NOMO-1 treated with DMSO at 0.1 percent for 48 hours (cell line): ENCODE results near the gene BATF2.
"Not testable (repeated sequence)": the region's sequence is repeated elsewhere in the genome, so short reads cannot be mapped to it uniquely, and the experiment has no call there.

ENCODE experiments used
- DNase-seq: peaks from one replicate; lab custom pipeline; 2025; ENCODE audit not compliant: unreplicated experiment; lab: John Stamatoyannopoulos, UW

BATF2 gene, protein sequence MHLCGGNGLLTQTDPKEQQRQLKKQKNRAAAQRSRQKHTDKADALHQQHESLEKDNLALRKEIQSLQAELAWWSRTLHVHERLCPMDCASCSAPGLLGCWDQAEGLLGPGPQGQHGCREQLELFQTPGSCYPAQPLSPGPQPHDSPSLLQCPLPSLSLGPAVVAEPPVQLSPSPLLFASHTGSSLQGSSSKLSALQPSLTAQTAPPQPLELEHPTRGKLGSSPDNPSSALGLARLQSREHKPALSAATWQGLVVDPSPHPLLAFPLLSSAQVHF

GRCh38 chr11:64996710-64997380 is at the start of gene BATF2:
Gene BATF2, minus strand, starts transcription at chr11:64996971. Its CDS starts 57 bp downstream, at chr11:64996914.
- DNase-seq: peak; percentile 66

- DNase-seq: no peak
Observed at GRCh38 chr11:65045728-65046127, 49.0 kb upstream of the BATF2 start.

GRCh38 chr11:65045061-65045460 is 48.3 kb upstream of the BATF2 start:
- DNase-seq: no peak

GRCh38 chr11:65043881-65044501 is 47.2 kb upstream of the BATF2 start:
- peak; percentile 60 for DNase-seq

DNA sequence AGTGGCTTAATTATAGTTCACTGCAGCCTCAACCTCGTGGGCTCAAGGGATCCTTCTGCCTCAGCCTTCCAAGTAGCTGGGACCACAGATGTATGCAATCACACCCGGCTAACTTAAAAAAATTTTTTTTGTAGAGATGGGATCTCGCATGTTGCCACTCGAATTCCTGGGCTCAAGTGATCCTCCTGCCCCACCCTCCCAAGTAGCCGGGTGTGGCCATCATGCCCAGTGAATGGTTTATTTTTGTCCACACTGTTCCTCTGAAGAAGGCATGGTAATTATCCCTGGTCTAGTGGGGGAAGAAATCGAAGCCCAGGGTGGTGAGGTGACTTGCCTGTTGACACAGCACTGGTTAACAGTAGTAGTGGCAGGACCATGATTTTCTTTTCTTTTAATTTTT is 46.1 kb upstream of the BATF2 start:
- no peak for DNase-seq

DNA sequence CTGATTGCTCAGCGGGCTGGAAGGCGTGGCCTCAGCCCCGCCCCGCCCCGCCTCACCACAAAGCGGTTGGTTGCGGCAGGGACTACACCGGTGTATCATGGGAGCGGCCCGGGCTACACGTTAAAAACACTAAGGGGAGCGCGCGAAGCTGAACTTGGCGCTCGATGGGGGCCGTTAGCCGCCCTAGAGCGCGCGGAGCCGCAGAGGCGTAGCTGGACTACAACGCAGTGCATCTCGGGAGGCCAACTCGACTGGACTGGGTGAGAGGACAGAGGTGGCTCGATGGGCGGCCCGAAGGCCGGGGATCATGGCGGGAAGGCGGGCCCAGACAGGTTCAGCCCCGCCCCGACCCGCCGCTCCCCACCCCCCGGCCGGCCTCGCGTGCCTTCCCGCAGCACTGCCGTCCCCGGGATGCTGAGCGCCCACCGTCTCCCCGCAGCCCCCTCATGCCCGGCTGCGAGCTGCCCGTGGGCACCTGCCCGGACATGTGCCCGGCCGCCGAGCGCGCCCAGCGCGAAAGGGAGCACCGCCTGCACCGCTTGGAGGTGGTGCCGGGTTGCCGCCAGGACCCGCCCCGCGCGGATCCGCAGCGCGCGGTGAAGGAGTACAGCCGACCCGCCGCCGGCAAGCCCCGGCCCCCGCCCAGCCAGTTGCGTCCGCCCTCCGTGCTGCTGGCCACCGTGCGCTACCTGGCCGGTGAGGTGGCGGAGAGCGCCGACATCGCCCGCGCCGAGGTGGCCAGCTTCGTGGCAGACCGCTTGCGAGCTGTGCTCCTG is 44.3 kb upstream of the BATF2 start, which contains the start of gene SAC3D1:
Gene SAC3D1 (plus strand): TSS at position 364 of the 776 bp plus-strand sequence. CDS start 83 bp downstream, at position 447.
- DNase-seq: peak; percentile 97

DNA sequence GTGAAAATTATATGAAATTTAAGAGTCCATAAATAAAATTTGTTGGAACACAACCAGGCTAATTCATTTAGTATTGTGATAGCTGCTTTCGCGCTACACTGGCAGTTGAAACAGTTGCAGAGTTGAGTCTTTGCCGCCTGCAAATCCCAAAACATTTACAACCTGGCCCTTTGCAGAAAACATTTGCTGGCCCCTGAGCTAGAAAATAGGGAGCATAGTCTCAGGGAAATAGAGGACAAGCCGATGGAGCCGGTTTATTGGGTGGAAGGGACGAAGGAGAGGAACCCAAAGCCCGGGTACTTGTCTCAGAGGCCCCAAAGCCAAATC is 43.7 kb upstream of the BATF2 start:
- DNase-seq: no peak

DNA sequence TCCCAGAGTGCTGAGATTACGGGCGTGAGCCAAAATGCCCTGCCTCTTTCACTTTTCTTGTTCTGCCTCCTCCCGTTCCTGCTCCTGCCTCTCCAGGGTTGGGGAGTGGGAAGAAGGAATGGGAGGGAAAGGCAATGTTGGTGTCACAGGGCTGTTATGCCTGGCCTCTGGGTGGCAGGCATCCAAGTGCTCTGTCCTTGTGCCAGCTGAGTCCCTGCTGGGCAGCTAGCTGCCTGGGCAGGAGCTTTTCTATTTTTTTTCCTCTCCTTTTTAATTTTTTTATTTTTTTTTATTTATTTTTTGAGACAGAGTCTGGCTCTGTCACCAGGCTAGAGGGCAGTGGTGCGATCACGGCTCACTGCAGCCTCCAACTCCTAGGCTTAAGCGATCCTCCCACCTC is 40.2 kb upstream of the BATF2 start:
- DNase-seq: no peak

- no peak for DNase-seq
Observed at GRCh38 chr11:65035579-65035978, 38.8 kb upstream of the BATF2 start.

DNA sequence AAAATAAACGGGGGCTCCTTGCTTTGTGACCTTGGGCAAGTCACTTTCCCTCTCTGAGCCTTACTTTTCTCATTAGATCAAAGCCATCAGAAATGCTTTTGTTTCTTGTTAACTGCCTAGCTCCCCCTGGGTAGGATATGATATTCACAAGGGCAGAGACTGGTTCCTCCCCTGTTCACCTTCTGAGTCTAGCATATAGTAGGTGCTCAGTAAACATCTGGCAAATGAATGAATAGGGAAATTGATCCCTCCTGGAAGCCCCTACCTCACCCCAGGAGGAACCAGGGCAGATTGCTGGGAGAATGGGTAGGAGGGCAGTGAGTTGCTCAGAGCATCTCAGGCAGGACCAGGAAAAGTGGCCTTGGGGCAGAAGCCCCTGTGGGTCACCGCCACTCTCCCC is 37.7 kb upstream of the BATF2 start:
- no peak for DNase-seq

- no peak for DNase-seq
Observed at GRCh38 chr11:65032216-65032615, 35.4 kb upstream of the BATF2 start.

- peak; percentile 96 for DNase-seq
Observed at GRCh38 chr11:65027213-65028067, 30.7 kb upstream of the BATF2 start, which contains the start of gene SNX15. Gene SNX15, plus strand, starts transcription at chr11:65027439. Its CDS starts 99 bp downstream, at chr11:65027538.

GRCh38 chr11:65026810-65027209 is 30.0 kb upstream of the BATF2 start:
- no peak for DNase-seq

DNA sequence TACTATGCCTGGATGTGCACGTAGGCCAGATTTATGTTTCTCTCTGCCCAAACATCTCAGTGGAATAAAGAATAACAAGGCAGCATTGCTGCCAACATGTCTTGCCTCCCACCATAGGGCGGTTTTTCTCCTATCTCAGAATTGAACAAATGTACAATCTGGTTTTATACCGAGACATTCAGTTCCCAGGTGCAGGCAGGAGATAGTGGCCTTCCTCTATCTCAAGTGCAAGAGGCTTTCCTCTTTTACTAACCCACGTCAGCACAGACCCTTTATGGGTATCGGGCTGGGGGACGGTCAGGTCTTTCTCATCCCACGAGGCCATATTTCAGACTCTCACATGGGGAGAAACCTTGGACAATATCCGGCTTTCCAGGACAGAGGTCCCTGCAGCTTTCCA is 26.7 kb upstream of the BATF2 start:
- not testable (repeated sequence) for DNase-seq

GRCh38 chr11:65021509-65021908 is 24.7 kb upstream of the BATF2 start:
- no peak for DNase-seq

GRCh38 chr11:65021003-65021402 is 24.2 kb upstream of the BATF2 start:
- DNase-seq: no peak

- no peak for DNase-seq
Observed at GRCh38 chr11:65019824-65020223, 23.1 kb upstream of the BATF2 start.

GRCh38 chr11:65017937-65018336 is 21.2 kb upstream of the BATF2 start:
- no peak for DNase-seq

GRCh38 chr11:65016705-65017104 is 19.9 kb upstream of the BATF2 start:
- no peak for DNase-seq

DNA sequence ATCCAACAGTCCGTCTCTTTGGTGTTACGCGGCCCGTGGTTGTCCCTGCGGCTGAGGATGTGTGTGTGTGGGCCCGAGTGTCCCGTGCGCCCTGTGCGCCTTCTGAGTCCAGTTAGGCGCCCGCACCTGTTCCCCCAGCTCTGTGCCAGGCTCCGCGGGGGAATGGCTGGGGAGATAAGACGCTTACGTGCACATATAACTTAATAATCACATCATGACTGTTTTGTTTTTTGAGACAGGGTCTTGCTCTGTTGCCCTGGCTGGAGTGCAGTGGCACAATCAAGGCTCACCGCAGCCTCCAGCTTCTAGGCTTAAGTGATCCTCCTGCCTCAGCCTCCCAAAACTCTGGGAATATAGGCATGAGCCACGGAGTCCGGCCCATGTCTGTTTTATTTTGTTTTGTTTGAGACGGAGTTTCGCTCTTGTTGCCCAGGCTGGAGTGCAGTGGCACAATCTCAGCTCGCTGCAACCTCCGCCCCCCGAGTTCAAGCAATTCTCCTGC is 18.0 kb upstream of the BATF2 start:
- DNase-seq: peak; percentile 16
